H1 (cell line): Measurements from ENCODE around the gene BTBD3. TPM values are rescaled to one million over a fixed set of nuclear protein-coding genes. Genes with fewer than 3 reads are reported as not detected.

Experiments
- CTCF ChIA-PET: fragments of 300-600 bp; sonication (Branson Sonifier 250); formaldehyde crosslinking; loops from one replicate; lab custom pipeline; 2021; ENCODE audit not compliant: partially characterized antibody; lab: Charles Lee
- POLR2A ChIA-PET: fragments of 300-600 bp; sonication (Branson Sonifier 250); formaldehyde crosslinking; loops from one replicate; lab custom pipeline; 2021; ENCODE audit warnings: inconsistent platforms; ENCODE audit not compliant: partially characterized antibody; lab: Charles Lee
- DNase-seq, 2 experiments: peaks; one replicate each; pipeline versions ENCODE4 v3.0.0 to v3.0.0-alpha.2; 2010 to 2022; ENCODE audit warnings: low spot score in 2 of 2, low read depth in 1 of 2, mixed read lengths in 1 of 2
- FAIRE-seq: peaks from 2 replicates; lab custom pipeline; 2011; peaks lifted over from hg19 to GRCh38; lab: Jason Lieb, UNC
- H2AFZ ChIP-seq: 2 replicates; pipeline ENCODE4 v1.8.1; 2012; ENCODE audit warnings: low read length, inconsistent platforms
- H2AK5ac ChIP-seq: 2 replicates; pipeline ENCODE4 v1.6.1; 2013; ENCODE audit warnings: low read depth, low read length
- H2BK120ac ChIP-seq: replicated peaks from 2 replicates; pipeline ENCODE3; 2013; ENCODE audit warnings: low read depth, low read length, inconsistent platforms
- H2BK12ac ChIP-seq: 2 replicates; pipeline ENCODE4 v1.6.1; 2013; ENCODE audit warnings: low read depth, low read length
- H2BK15ac ChIP-seq: 2 replicates; pipeline ENCODE4 v1.6.1; 2013; ENCODE audit warnings: low read length
- H2BK20ac ChIP-seq: 2 replicates; pipeline ENCODE4 v1.6.1; 2013; ENCODE audit warnings: low read length
- H2BK5ac ChIP-seq: 2 replicates; pipeline ENCODE4 v1.6.1; 2013; ENCODE audit warnings: low read depth, low read length
- H3K14ac ChIP-seq: 2 replicates; pipeline ENCODE4 v1.6.1; 2013; ENCODE audit warnings: inconsistent platforms; ENCODE audit not compliant: insufficient read length
- H3K18ac ChIP-seq: 2 replicates; pipeline ENCODE4 v1.6.1; 2013; ENCODE audit warnings: low read length; ENCODE audit errors: extremely low read depth
- H3K23ac ChIP-seq: 2 replicates; pipeline ENCODE4 v1.6.1; 2013; ENCODE audit warnings: inconsistent platforms; ENCODE audit not compliant: insufficient read length
- H3K23me2 ChIP-seq: 2 replicates; pipeline ENCODE4 v1.6.1; 2013; ENCODE audit warnings: low read depth, low read length
- H3K27ac ChIP-seq: 2 replicates; pipeline ENCODE4 v1.6.1; 2011; ENCODE audit warnings: low read depth, low read length, inconsistent platforms
- H3K27me3 ChIP-seq, 4 experiments: replicated peaks in 1 of 4; 1 replicate in 1 of 4; 2 replicates in 3 of 4; pipeline versions ENCODE4 v1.6.1 to v1.8.1; 2011 to 2013; ENCODE audit warnings: low read length in 3 of 4, mild to moderate bottlenecking in 3 of 4, inconsistent platforms in 2 of 4, mixed read lengths in 2 of 4, moderate library complexity in 1 of 4; ENCODE audit not compliant: control insufficient read depth in 3 of 4, insufficient read depth in 3 of 4; ENCODE audit errors: extremely low read depth in 1 of 4
- H3K36me3 ChIP-seq, 4 experiments: 2 replicates each; pipeline versions ENCODE4 v1.6.1 to v1.8.1; 2011 to 2013; ENCODE audit warnings: mild to moderate bottlenecking in 4 of 4, low read length in 3 of 4, moderate library complexity in 2 of 4, control low read depth in 1 of 4, inconsistent platforms in 1 of 4; ENCODE audit not compliant: insufficient read depth in 4 of 4, control insufficient read depth in 2 of 4
- H3K4ac ChIP-seq: replicated peaks from 2 replicates; pipeline ENCODE3; 2013; ENCODE audit warnings: low read length, low read depth, mixed read lengths, inconsistent platforms; ENCODE audit not compliant: insufficient read length
- H3K4me1 ChIP-seq, 4 experiments: replicated peaks in 1 of 4; 1 replicate in 1 of 4; 2 replicates in 3 of 4; pipeline versions ENCODE4 v1.6.1 to v1.8.1; 2011 to 2013; ENCODE audit warnings: low read length in 3 of 4, inconsistent platforms in 2 of 4, mixed read lengths in 1 of 4; ENCODE audit not compliant: insufficient read depth in 4 of 4, control insufficient read depth in 3 of 4
- H3K4me2 ChIP-seq, 2 experiments: 2 replicates each; pipeline versions ENCODE4 v1.6.1 to v1.8.1; 2011 to 2013; ENCODE audit warnings: low read depth in 2 of 2, low read length in 2 of 2, control low read depth in 1 of 2, inconsistent platforms in 1 of 2, mild to moderate bottlenecking in 1 of 2; ENCODE audit not compliant: insufficient read depth in 1 of 2
- H3K4me3 ChIP-seq, 4 experiments: fragments of 200-600, 300-600 bp in 1 of 4; sonication (generic), shearing (Covaris generic), sonication (Bioruptor Twin) in 1 of 4; 2 replicates each; pipeline versions ENCODE4 v1.5.1 to v1.8.1; 2011 to 2016; ENCODE audit warnings: low read length in 4 of 4, low read depth in 3 of 4, control low read depth in 2 of 4, inconsistent platforms in 2 of 4, mild to moderate bottlenecking in 2 of 4, mixed read lengths in 1 of 4, moderate library complexity in 1 of 4; ENCODE audit not compliant: insufficient read depth in 2 of 4; ENCODE audit errors: extremely low read depth in 1 of 4
- H3K56ac ChIP-seq: replicated peaks from 2 replicates; pipeline ENCODE3; 2013; ENCODE audit warnings: low read depth, mild to moderate bottlenecking, mixed read lengths, low read length, inconsistent platforms; ENCODE audit not compliant: insufficient read length
- H3K79me1 ChIP-seq: 2 replicates; pipeline ENCODE4 v1.6.1; 2013; ENCODE audit warnings: low read depth, low read length, control low read depth
- H3K79me2 ChIP-seq, 2 experiments: 2 replicates each; pipeline versions ENCODE4 v1.6.1 to v1.8.1; 2012 to 2013; ENCODE audit warnings: low read length in 2 of 2, mild to moderate bottlenecking in 2 of 2, inconsistent platforms in 1 of 2; ENCODE audit not compliant: insufficient read depth in 2 of 2, control insufficient read depth in 1 of 2
- H3K9ac ChIP-seq, 4 experiments: replicated peaks in 1 of 4; 1 replicate in 1 of 4; 2 replicates in 3 of 4; pipeline versions ENCODE4 v1.6.1 to v1.8.1; 2011 to 2013; ENCODE audit warnings: low read depth in 3 of 4, low read length in 3 of 4, control low read depth in 2 of 4, mild to moderate bottlenecking in 2 of 4, moderate library complexity in 2 of 4, inconsistent platforms in 1 of 4; ENCODE audit errors: extremely low read depth in 1 of 4
- H3K9me3 ChIP-seq, 2 experiments: 2 replicates each; pipeline versions ENCODE4 v1.6.1 to v1.8.1; 2012 to 2013; ENCODE audit warnings: mild to moderate bottlenecking in 2 of 2, moderate library complexity in 2 of 2, control low read depth in 1 of 2, inconsistent platforms in 1 of 2, low read depth in 1 of 2, low read length in 1 of 2, mixed read lengths in 1 of 2; ENCODE audit not compliant: insufficient read depth in 2 of 2
- H4K20me1 ChIP-seq, 2 experiments: replicated peaks in 1 of 2; 2 replicates each; pipeline versions ENCODE3 to v1.8.1; 2011 to 2013; ENCODE audit warnings: inconsistent platforms in 2 of 2, low read length in 2 of 2, mild to moderate bottlenecking in 1 of 2; ENCODE audit not compliant: insufficient read depth in 2 of 2, control insufficient read depth in 1 of 2
- H4K5ac ChIP-seq: 2 replicates; pipeline ENCODE4 v1.6.1; 2013; ENCODE audit warnings: low read length, low read depth, mixed read lengths, inconsistent platforms; ENCODE audit not compliant: insufficient read length
- H4K8ac ChIP-seq: 2 replicates; pipeline ENCODE4 v1.8.0; 2013; ENCODE audit warnings: mild to moderate bottlenecking, moderate library complexity, low read length, inconsistent platforms; ENCODE audit not compliant: insufficient read depth; ENCODE audit errors: extremely low read depth
- H4K91ac ChIP-seq: replicated peaks from 2 replicates; pipeline ENCODE3; 2013; ENCODE audit warnings: low read length, mixed read lengths, inconsistent platforms; ENCODE audit not compliant: insufficient read length
- ATF2 ChIP-seq: IDR thresholded peaks from 2 replicates; pipeline ENCODE4 v1.6.1; 2012; ENCODE audit warnings: low read length, inconsistent platforms
- CBX8 ChIP-seq: fragments of 300-800, 300-1000 bp; sonication (generic); IDR thresholded peaks from 2 replicates; pipeline ENCODE4 v1.7.1; 2016; ENCODE audit warnings: low read depth, low read length, borderline replicate concordance
- CEBPB ChIP-seq: IDR thresholded peaks from 2 replicates; pipeline ENCODE4 v1.6.1; 2012; ENCODE audit warnings: low read depth, low read length
- GABPA ChIP-seq: IDR thresholded peaks from 2 replicates; pipeline ENCODE4 v1.6.1; 2011; ENCODE audit warnings: mild to moderate bottlenecking, low read length, moderate library complexity, borderline replicate concordance; ENCODE audit not compliant: insufficient read depth
- GTF2F1 ChIP-seq: IDR thresholded peaks from 2 replicates; pipeline ENCODE4 v1.6.1; 2012; ENCODE audit warnings: low read depth, low read length, improper control_type of control experiment, borderline replicate concordance
- JUN ChIP-seq: IDR thresholded peaks from 2 replicates; pipeline ENCODE4 v1.6.1; 2011; ENCODE audit warnings: low read depth, mild to moderate bottlenecking, improper control_type of control experiment, low read length
- JUND ChIP-seq: IDR thresholded peaks from 2 replicates; pipeline ENCODE4 v1.6.1; 2011; ENCODE audit warnings: mild to moderate bottlenecking, improper control_type of control experiment, low read length
- KDM1A ChIP-seq: fragments of 200-600, 300-600 bp; sonication (generic); IDR thresholded peaks from 2 replicates; pipeline ENCODE4 v1.7.1; 2016; ENCODE audit warnings: mild to moderate bottlenecking, low read length, borderline replicate concordance
- MAX ChIP-seq: IDR thresholded peaks from 2 replicates; pipeline ENCODE4 v1.6.1; 2012; ENCODE audit warnings: inconsistent platforms
- PHF8 ChIP-seq: fragments of 200-600 bp; sonication (generic); conservative IDR thresholded peaks from 2 replicates; pipeline ENCODE4 v1.7.1; 2012; ENCODE audit warnings: low read depth, mild to moderate bottlenecking, inconsistent platforms, low read length, moderate library complexity
- POLR2A ChIP-seq, 2 experiments: IDR thresholded peaks; 1 replicate in 1 of 2; 2 replicates in 1 of 2; pipeline ENCODE4 v1.6.1; 2011; ENCODE audit warnings: low read depth in 2 of 2, low read length in 2 of 2, mild to moderate bottlenecking in 2 of 2; ENCODE audit errors: control extremely low read depth in 1 of 2
- SAP30 ChIP-seq: fragments of 300-600 bp; sonication (generic); IDR thresholded peaks from 2 replicates; pipeline ENCODE4 v1.7.1; 2012; ENCODE audit warnings: low read length, moderate library complexity, mild to moderate bottlenecking, inconsistent platforms; ENCODE audit not compliant: insufficient read depth, insufficient replicate concordance
- SUZ12 ChIP-seq: fragments of 200-600 bp; sonication (generic); IDR thresholded peaks from 2 replicates; pipeline ENCODE4 v1.6.1; 2012; ENCODE audit warnings: mild to moderate bottlenecking, inconsistent platforms, low read length, moderate library complexity, mixed read lengths
- WGBS, 2 experiments: shearing (Covaris generic) in 1 of 2; methylation state at CpG; one replicate each; pipeline versions ENCODE4 v1.1.6 to v1.1.7; 2013 to 2015; ENCODE audit warnings: low lambda C conversion rate in 2 of 2, mixed read lengths in 2 of 2, inconsistent platforms in 1 of 2, low coverage in 1 of 2, missing lambda C conversion rate in 1 of 2; ENCODE audit not compliant: insufficient replicate concordance in 2 of 2, insufficient coverage in 1 of 2, insufficient read length in 1 of 2; ENCODE audit errors: extremely low coverage in 1 of 2, missing lambda C conversion rate in 1 of 2; 5-methylcytosine and 5-hydroxymethylcytosine counted together
- polyA plus RNA-seq, 7 experiments: library from polyadenylated mRNA; depleted of rRNA in 3 of 7; stranded (reverse) in 5 of 7; unstranded in 2 of 7; fragments of >200 nt in 5 of 7; fragments of 200-250 nt in 2 of 7; gene quantifications; 1 replicate in 5 of 7; 2 replicates in 1 of 7; 4 replicates in 1 of 7; pipeline versions ENCODE4 v1.2.1 to v1.2.3, GENCODE V29; 2011 to 2013; ENCODE audit warnings: missing spikeins in 2 of 7, mixed read lengths in 2 of 7
- total RNA-seq: library from RNA; stranded (reverse); fragmentation: NEBNext Ultra II Directional; extraction: Animal tissue kit (Norgen Biotek cat#: 25700); gene quantifications from 2 replicates; pipeline ENCODE4 v1.2.1, GENCODE V29; 2021

BTBD3 gene
- total and polyA plus RNA-seq, 2 of the 8 experiments (the other 6 are each of a cell fraction or from before 2014, with no cell fraction given), result 36.7 to 45.5 TPM

- no peaks in the 10 kb centered on the region for H3K79me2 ChIP-seq
- no peak overlapping the region for H2BK120ac ChIP-seq
- no peak overlapping the region for H4K91ac ChIP-seq
- no peaks in the 10 kb centered on the region for H3K36me3 ChIP-seq
- H3K4ac ChIP-seq, result no peak overlapping the region
- no peak overlapping the region for H3K9ac ChIP-seq
- no peaks in the 10 kb centered on the region for H3K9me3 ChIP-seq
- ChIA-PET CTCF (interaction anchor here (0.8 kb wide), 1 partner anchor 8 kb away, joined by 3 read pairs; no protein-coding TSS in a partner anchor), POLR2A (no interaction called here)
- H3K23ac ChIP-seq, result no peak overlapping the region
- no peak overlapping the region for H2BK5ac ChIP-seq
- H4K5ac ChIP-seq, result no peak overlapping the region
- DNase-seq (no peak), FAIRE-seq (no peak)
- H3K23me2 ChIP-seq, result no peaks in the 10 kb centered on the region
- H2AK5ac ChIP-seq, result no peak overlapping the region
- H3K18ac ChIP-seq, result no peak overlapping the region
- H3K4me3 ChIP-seq, result no peak overlapping the region
- no peak overlapping the region for H3K14ac ChIP-seq
- no peak overlapping the region for H2BK15ac ChIP-seq
- H3K27ac ChIP-seq, result no peak overlapping the region
- no peak overlapping the region for H2BK20ac ChIP-seq
- no peaks in the 10 kb centered on the region for H3K79me1 ChIP-seq
- H3K56ac ChIP-seq, result no peak overlapping the region
- no peak overlapping the region for H2BK12ac ChIP-seq
- H3K27me3 ChIP-seq, result no peaks in the 10 kb centered on the region
- H4K8ac ChIP-seq, result no peak overlapping the region
- no peak overlapping the region for H2AFZ ChIP-seq
- no peaks in the 10 kb centered on the region for H3K4me1 ChIP-seq
- 88% methylated on average over 7 of the region's 7 CpGs; no CpG with 5 or more reads in 1 of the 2 experiments for WGBS, 2 experiments
- H3K4me2 ChIP-seq, result no peak overlapping the region
- no peaks in the 10 kb centered on the region for H4K20me1 ChIP-seq
- TF ChIP-seq JUND, result no peak
- TF ChIP-seq SUZ12, result no peak
- TF ChIP-seq CBX8, result no peak
- no peak for TF ChIP-seq POLR2A (IDR thresholded peaks at IDR 0.05; ENCODE audit: control extremely low read depth in 1 of 2, low read depth in 2 of 2, low read length in 2 of 2)
- TF ChIP-seq GTF2F1, result no peak
- no peak for TF ChIP-seq GABPA
- TF ChIP-seq ATF2, result no peak
- no peak for TF ChIP-seq SAP30
- TF ChIP-seq PHF8, result no peak
- TF ChIP-seq MAX, result no peak
- TF ChIP-seq KDM1A, result no peak
- TF ChIP-seq JUN, result no peak
- TF ChIP-seq CEBPB, result no peak
Measured at GRCh38 chr20:11882651-11883050, 35.0 kb upstream of the BTBD3 start.
